ENCODE results near the gene CYP1B1. TPM values are rescaled to one million over a fixed set of nuclear protein-coding genes. Genes with fewer than 3 reads are reported as not detected.
A peak's percentile ranks its signal among the peaks of the same experiment; 100 is the strongest.

The CYP1B1 gene
- total and polyA plus RNA-seq, 2 experiments from 2014 or later = 0.06 TPM; not detected in 1

DNA sequence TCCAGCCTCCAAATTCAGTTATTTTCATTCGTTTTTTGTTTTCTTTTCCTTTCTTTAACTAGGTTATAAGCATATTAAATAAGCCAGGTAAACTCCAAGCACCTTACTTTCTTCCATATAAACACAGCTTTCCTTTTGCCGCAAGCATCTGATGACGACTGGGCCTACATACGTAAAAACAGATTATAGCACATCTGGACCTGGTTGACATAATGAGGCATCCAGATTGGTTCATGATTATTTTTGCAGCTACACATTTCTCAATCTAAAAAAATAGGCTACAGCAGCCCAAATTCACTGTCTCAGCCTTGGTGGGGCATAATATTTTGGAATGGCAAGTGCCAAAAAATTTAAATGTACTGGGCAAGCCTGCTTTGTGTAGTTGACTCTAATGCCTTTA is 7.7 kb downstream of the CYP1B1 start:
- TF ChIP-seq, protein P1, sequence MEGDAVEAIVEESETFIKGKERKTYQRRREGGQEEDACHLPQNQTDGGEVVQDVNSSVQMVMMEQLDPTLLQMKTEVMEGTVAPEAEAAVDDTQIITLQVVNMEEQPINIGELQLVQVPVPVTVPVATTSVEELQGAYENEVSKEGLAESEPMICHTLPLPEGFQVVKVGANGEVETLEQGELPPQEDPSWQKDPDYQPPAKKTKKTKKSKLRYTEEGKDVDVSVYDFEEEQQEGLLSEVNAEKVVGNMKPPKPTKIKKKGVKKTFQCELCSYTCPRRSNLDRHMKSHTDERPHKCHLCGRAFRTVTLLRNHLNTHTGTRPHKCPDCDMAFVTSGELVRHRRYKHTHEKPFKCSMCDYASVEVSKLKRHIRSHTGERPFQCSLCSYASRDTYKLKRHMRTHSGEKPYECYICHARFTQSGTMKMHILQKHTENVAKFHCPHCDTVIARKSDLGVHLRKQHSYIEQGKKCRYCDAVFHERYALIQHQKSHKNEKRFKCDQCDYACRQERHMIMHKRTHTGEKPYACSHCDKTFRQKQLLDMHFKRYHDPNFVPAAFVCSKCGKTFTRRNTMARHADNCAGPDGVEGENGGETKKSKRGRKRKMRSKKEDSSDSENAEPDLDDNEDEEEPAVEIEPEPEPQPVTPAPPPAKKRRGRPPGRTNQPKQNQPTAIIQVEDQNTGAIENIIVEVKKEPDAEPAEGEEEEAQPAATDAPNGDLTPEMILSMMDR (IDR thresholded peaks at IDR 0.05; ENCODE audit: low read depth, low read length) = no peak
- H3K9me3 ChIP-seq (ENCODE audit: low read depth) = no peaks in the 10 kb centered on the region

GRCh38 chr2:38066421-38067115 is 9.4 kb downstream of the CYP1B1 start:
- Histone ChIP-seq H3K27me3 (peaks cover 4% of the 10 kb centered on the region), H3K27ac (no peak overlapping the region), H3K9me3 (ENCODE audit: low read depth) (no peaks in the 10 kb centered on the region), H3K4me3 (no peak overlapping the region), H3K36me3 (no peaks in the 10 kb centered on the region), H3K4me1 (ENCODE audit: low read depth) (no peaks in the 10 kb centered on the region)
- DNase-seq (ENCODE audit: low read depth in 1 of 2, low spot score in 1 of 2) = no peak
- TF ChIP-seq, protein P1 (IDR thresholded peaks at IDR 0.05; ENCODE audit: low read depth, low read length) = no peak

More for the DNA sequence above, 7.7 kb downstream of the CYP1B1 start:
- DNase-seq (ENCODE audit: low read depth in 1 of 2, low spot score in 1 of 2) = no peak
- Histone ChIP-seq H3K27ac (no peak overlapping the region), H3K4me3 (no peak overlapping the region), H3K27me3 (peaks cover 21% of the 10 kb centered on the region), H3K36me3 (no peaks in the 10 kb centered on the region), H3K4me1 (ENCODE audit: low read depth) (no peaks in the 10 kb centered on the region)

GRCh38 chr2:38065502-38066135 is 10.3 kb downstream of the CYP1B1 start:
- Histone ChIP-seq H3K4me3 (no peak overlapping the region), H3K27ac (no peak overlapping the region), H3K27me3 (no peaks in the 10 kb centered on the region), H3K9me3 (ENCODE audit: low read depth) (no peaks in the 10 kb centered on the region), H3K4me1 (ENCODE audit: low read depth) (no peaks in the 10 kb centered on the region), H3K36me3 (no peaks in the 10 kb centered on the region)
- TF ChIP-seq, protein P1 (IDR thresholded peaks at IDR 0.05; ENCODE audit: low read depth, low read length) = no peak
- peak in 1 of 2 donors; percentile 47 for DNase-seq (ENCODE audit: low read depth in 1 of 2, low spot score in 1 of 2)

DNA sequence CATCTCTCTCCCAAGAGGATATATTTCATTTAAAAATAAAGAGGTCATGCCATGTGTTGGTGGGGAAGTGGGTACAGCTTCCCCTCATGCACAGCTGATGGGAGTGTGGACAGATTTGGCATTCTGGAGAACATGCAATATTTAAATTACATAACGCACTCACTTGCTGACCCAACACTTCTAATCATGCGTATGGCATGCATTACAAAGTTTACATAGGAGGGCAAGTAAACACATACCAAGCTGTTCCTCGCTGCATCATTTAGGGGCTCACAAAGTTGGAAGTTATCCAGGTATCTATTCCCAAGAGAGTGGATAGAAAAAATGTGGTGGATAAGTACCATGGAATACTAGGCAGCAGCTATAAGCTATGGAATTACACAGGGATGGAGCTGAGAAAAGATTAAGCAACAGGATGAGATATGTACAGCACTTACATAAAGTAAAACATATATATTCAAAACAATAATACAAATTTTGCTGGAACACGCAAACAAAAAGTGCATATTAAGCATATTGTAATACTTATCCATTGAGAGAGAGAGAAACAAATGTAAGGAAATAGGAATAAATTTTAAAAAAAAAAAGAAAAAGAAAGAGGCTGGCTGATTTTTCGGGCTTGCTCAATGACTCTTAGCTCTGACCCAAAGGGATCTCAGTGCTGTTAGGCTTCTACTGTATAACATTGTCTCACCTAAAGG is 11.0 kb downstream of the CYP1B1 start:
- no peaks in the 10 kb centered on the region for H3K4me1 ChIP-seq (ENCODE audit: low read depth)
- no peak overlapping the region for H3K27ac ChIP-seq
- no peaks in the 10 kb centered on the region for H3K27me3 ChIP-seq
- no peaks in the 10 kb centered on the region for H3K36me3 ChIP-seq
- TF ChIP-seq, protein P1 (IDR thresholded peaks at IDR 0.05; ENCODE audit: low read depth, low read length) = no peak
- no peaks in the 10 kb centered on the region for H3K9me3 ChIP-seq (ENCODE audit: low read depth)
- DNase-seq (ENCODE audit: low read depth in 1 of 2, low spot score in 1 of 2) = no peak
- H3K4me3 ChIP-seq = no peak overlapping the region

DNA sequence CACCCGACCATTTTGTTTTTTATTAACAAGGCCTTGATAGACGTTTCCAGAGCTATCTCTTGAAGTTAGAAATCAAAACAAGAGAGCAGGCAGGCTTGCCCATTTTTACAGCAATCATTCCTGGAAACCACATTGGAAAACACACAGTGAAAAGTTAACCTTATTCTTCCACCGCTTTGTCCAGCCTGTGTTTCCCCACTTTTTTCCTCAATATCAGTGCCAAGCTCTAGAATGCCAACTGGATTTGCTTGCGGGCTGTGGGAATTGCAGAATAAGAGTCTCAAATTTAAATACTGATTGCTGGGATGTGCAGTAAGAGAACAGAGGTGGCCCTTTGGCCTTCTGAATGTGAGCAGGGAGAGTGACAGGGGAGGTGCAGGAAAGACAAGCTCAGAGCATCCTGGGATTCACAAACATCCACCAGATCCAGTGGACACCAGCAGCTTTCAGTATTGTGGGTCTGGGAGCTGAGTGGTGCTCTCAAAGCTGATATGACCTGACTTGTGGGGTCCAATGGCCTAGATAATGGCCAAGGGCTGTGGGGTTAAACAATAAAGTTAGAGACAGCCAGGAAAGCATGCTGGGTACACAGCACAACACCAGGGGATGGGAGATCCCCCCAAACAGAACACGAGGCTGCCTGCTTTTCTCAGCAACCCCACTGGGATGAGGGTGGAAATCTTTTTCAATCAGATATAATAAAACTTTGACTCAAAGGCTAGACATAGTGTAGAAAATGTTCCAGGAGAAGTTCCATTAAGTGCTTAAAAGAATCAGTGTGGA is 15.5 kb downstream of the CYP1B1 start:
- no peak for DNase-seq (ENCODE audit: low read depth in 1 of 2, low spot score in 1 of 2)
- H3K36me3 ChIP-seq = no peaks in the 10 kb centered on the region
- TF ChIP-seq, protein P1 (IDR thresholded peaks at IDR 0.05; ENCODE audit: low read depth, low read length) = no peak
- H3K27me3 ChIP-seq = no peaks in the 10 kb centered on the region
- no peak overlapping the region for H3K4me3 ChIP-seq
- no peak overlapping the region for H3K27ac ChIP-seq
- H3K4me1 ChIP-seq (ENCODE audit: low read depth) = no peaks in the 10 kb centered on the region
- H3K9me3 ChIP-seq (ENCODE audit: low read depth) = no peaks in the 10 kb centered on the region

Data from cardiac muscle cell (in vitro differentiated cells and primary cell).